AG04449 (cell line): ENCODE measurements around the gene THSD4.

ENCODE experiments used
- CTCF ChIA-PET: fragments of 350-600 bp; formaldehyde crosslinking; extraction: SDS; loops from one replicate; lab custom pipeline; 2021; ENCODE audit warnings: antibody characterized with exemption; lab: Yijun Ruan, JAX
- POLR2A ChIA-PET: fragments of 400-600, 350-600 bp; formaldehyde crosslinking; extraction: SDS; loops from one replicate; lab custom pipeline; 2020; ENCODE audit warnings: antibody characterized with exemption, inconsistent platforms; lab: Yijun Ruan, JAX
- DNase-seq: peaks from one replicate; pipeline ENCODE4 v3.0.0-alpha.2; 2010; ENCODE audit warnings: low read depth, low spot score
- H3K4me3 ChIP-seq: 2 replicates; pipeline ENCODE4 v1.5.1; 2011; ENCODE audit warnings: low read depth, mild to moderate bottlenecking, control low read depth, low read length
- TF ChIP-seq, protein P1 (sequence below): IDR thresholded peaks from one replicate; pipeline ENCODE4 v1.5.1; 2011; ENCODE audit warnings: mild to moderate bottlenecking, moderate library complexity, low read length, control low read depth, inconsistent platforms; ENCODE audit not compliant: insufficient read depth; ENCODE audit errors: missing control alignments

Gene THSD4

GRCh38 chr15:71699977-71700376 is 584.7 kb downstream of the THSD4 start:
- TF ChIP-seq, protein P1, sequence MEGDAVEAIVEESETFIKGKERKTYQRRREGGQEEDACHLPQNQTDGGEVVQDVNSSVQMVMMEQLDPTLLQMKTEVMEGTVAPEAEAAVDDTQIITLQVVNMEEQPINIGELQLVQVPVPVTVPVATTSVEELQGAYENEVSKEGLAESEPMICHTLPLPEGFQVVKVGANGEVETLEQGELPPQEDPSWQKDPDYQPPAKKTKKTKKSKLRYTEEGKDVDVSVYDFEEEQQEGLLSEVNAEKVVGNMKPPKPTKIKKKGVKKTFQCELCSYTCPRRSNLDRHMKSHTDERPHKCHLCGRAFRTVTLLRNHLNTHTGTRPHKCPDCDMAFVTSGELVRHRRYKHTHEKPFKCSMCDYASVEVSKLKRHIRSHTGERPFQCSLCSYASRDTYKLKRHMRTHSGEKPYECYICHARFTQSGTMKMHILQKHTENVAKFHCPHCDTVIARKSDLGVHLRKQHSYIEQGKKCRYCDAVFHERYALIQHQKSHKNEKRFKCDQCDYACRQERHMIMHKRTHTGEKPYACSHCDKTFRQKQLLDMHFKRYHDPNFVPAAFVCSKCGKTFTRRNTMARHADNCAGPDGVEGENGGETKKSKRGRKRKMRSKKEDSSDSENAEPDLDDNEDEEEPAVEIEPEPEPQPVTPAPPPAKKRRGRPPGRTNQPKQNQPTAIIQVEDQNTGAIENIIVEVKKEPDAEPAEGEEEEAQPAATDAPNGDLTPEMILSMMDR, result no peak
- ChIA-PET CTCF (interaction anchor here (0.7 to 2.0 kb wide), 2 partner anchors 14 to 44 kb away, joined by 5 read pairs; no protein-coding TSS in a partner anchor), POLR2A (no interaction called here)
- no peak for DNase-seq
- H3K4me3 ChIP-seq, result no peak overlapping the region

- POLR2A ChIA-PET, result no interaction called here
- no peak overlapping the region for H3K4me3 ChIP-seq
- DNase-seq, result no peak
- TF ChIP-seq, protein P1, result no peak
- CTCF ChIA-PET, result interaction anchor here (0.9 to 1.0 kb wide), 2 partner anchors 27 to 29 kb away, joined by 3 read pairs; no protein-coding TSS in a partner anchor
Observed at GRCh38 chr15:71701808-71702207, 586.5 kb downstream of the THSD4 start.

- ChIA-PET CTCF (no interaction called here), POLR2A (no interaction called here)
- TF ChIP-seq, protein P1, result no peak
- no peak for DNase-seq
- no peak overlapping the region for H3K4me3 ChIP-seq
Observed at GRCh38 chr15:71702496-71702895, 587.2 kb downstream of the THSD4 start.

DNA sequence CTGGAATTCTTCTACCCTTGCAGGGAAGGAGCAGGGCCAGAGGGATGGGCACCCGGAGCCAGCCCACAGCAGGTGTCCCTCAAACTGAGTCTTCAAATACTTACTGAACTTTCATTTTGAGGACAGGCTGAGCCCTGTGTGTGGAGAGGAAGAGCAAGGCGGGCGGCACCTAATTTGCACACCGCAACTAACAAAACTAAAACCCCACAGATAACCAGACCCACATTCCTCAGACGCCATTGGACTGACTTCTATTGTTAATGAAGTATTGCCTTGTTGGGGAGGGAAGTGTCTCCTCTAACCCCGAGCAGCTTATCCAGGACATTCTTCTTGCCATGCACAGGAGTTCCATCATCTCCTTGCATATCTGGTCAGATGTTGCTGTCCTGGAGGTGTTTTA is 589.9 kb downstream of the THSD4 start:
- ChIA-PET CTCF (interaction anchor here (1.0 to 1.6 kb wide), 3 partner anchors 9 to 731 kb away, joined by 3 read pairs; no protein-coding TSS in a partner anchor), POLR2A (no interaction called here)
- TF ChIP-seq, protein P1, result no peak
- DNase-seq, result no peak
- no peak overlapping the region for H3K4me3 ChIP-seq

GRCh38 chr15:71706461-71707229 is 591.4 kb downstream of the THSD4 start:
- no peak overlapping the region for H3K4me3 ChIP-seq

More at GRCh38 chr15:71706461-71707229, 591.4 kb downstream of the THSD4 start:
- DNase-seq, result no peak
- ChIA-PET POLR2A (interaction anchor here (1.1 kb wide), 1 partner anchor 15 kb away, joined by 4 read pairs; no protein-coding TSS in a partner anchor), CTCF (interaction anchor here (1.0 to 5.9 kb wide), 10 partner anchors 8 to 257 kb away, joined by 3 to 24 read pairs (median 3); no protein-coding TSS in a partner anchor)
- TF ChIP-seq, protein P1, result no peak
